GM12891 (cell line): Measurements from ENCODE around the gene BACE1. TPM values are rescaled to one million over a fixed set of nuclear protein-coding genes. Genes with fewer than 3 reads are reported as not detected.
A peak's percentile ranks its signal among the peaks of the same experiment; 100 is the strongest.

Source experiments
- DNase-seq: peaks from one replicate; pipeline ENCODE4 v3.0.0; 2011; ENCODE audit warnings: low spot score; ENCODE audit not compliant: insufficient read length
- FAIRE-seq: peaks from 2 replicates; lab custom pipeline; 2011; peaks lifted over from hg19 to GRCh38; lab: Jason Lieb, UNC
- PAX5 ChIP-seq: IDR thresholded peaks from 2 replicates; pipeline ENCODE4 v1.6.1; 2011; ENCODE audit warnings: low read length, moderate library complexity, mild to moderate bottlenecking; ENCODE audit not compliant: insufficient read depth, severe bottlenecking
- POLR2A ChIP-seq: IDR thresholded peaks from 2 replicates; pipeline ENCODE4 v1.6.1; 2011; ENCODE audit warnings: low read depth, low read length, control low read depth
- POLR2AphosphoS5 ChIP-seq: IDR thresholded peaks from 2 replicates; pipeline ENCODE4 v1.6.1; 2011; ENCODE audit warnings: low read depth, low read length, control low read depth
- POU2F2 ChIP-seq: IDR thresholded peaks from 2 replicates; pipeline ENCODE4 v1.6.1; 2011; ENCODE audit warnings: low read depth, mild to moderate bottlenecking, control low read depth, low read length, moderate library complexity
- SPI1 ChIP-seq: IDR thresholded peaks from 2 replicates; pipeline ENCODE4 v1.6.1; 2011; ENCODE audit warnings: low read depth, low read length, control low read depth
- TAF1 ChIP-seq: IDR thresholded peaks from 2 replicates; pipeline ENCODE4 v1.6.1; 2011; ENCODE audit warnings: low read depth, low read length, control low read depth
- polyA plus RNA-seq: library from polyadenylated mRNA; unstranded; fragments of >200 nt; gene quantifications from one replicate; pipeline ENCODE4 v1.2.1, GENCODE V29; 2012; ENCODE audit warnings: low read depth, missing spikeins, inconsistent platforms; ENCODE audit not compliant: missing spikeins

BACE1 gene
- polyA plus RNA-seq = 0.91 TPM

GRCh38 chr11:117316197-117316961 is at the start of gene BACE1:
Gene BACE1, minus strand, starts transcription at chr11:117316256. Its CDS starts 461 bp downstream, at chr11:117315795.
- no peak for FAIRE-seq
- no peak for DNase-seq
- TF ChIP-seq POLR2A = no peak
- TF ChIP-seq POU2F2 = no peak
- no peak for TF ChIP-seq POLR2AphosphoS5
- no peak for TF ChIP-seq SPI1
- TF ChIP-seq PAX5 = no peak
- TF ChIP-seq TAF1 = no peak

GRCh38 chr11:117361432-117361831 is 45.4 kb upstream of the BACE1 start:
- DNase-seq (no peak), FAIRE-seq (no peak)
- TF ChIP-seq PAX5 (no peak), POLR2AphosphoS5 (no peak), POU2F2 (no peak), POLR2A (no peak), SPI1 (no peak), TAF1 (no peak)

GRCh38 chr11:117356126-117356890 is 40.3 kb upstream of the BACE1 start:
- FAIRE-seq (no peak), DNase-seq (no peak)
- TF ChIP-seq POU2F2 = no peak
- no peak for TF ChIP-seq SPI1
- TF ChIP-seq TAF1 = no peak

- TF ChIP-seq POLR2AphosphoS5 (no peak), POLR2A (no peak)
- FAIRE-seq (no peak), DNase-seq (no peak)
Measured at GRCh38 chr11:117354550-117354949, 38.5 kb upstream of the BACE1 start.

GRCh38 chr11:117345039-117345438 is 29.0 kb upstream of the BACE1 start:
- FAIRE-seq = no peak
- no peak for TF ChIP-seq POLR2AphosphoS5
- no peak for TF ChIP-seq POU2F2
- no peak for DNase-seq

GRCh38 chr11:117337076-117337475 is 21.0 kb upstream of the BACE1 start:
- no peak for DNase-seq
- TF ChIP-seq POLR2A = no peak
- TF ChIP-seq SPI1 = no peak
- no peak for TF ChIP-seq TAF1
- FAIRE-seq = no peak

- DNase-seq (no peak), FAIRE-seq (peak; percentile 23)
- no peak for TF ChIP-seq POLR2AphosphoS5
- TF ChIP-seq SPI1 = no peak
- TF ChIP-seq POLR2A = no peak
- TF ChIP-seq POU2F2 = no peak
- no peak for TF ChIP-seq TAF1
- TF ChIP-seq PAX5 = no peak
Measured at GRCh38 chr11:117335399-117335798, 19.3 kb upstream of the BACE1 start.

GRCh38 chr11:117334896-117335295 is 18.8 kb upstream of the BACE1 start:
- no peak for DNase-seq
- FAIRE-seq = no peak
- no peak for TF ChIP-seq POU2F2
- TF ChIP-seq POLR2AphosphoS5 = no peak
- no peak for TF ChIP-seq POLR2A
- TF ChIP-seq PAX5 = no peak
- no peak for TF ChIP-seq SPI1
- no peak for TF ChIP-seq TAF1

GRCh38 chr11:117333917-117334316 is 17.9 kb upstream of the BACE1 start:
- DNase-seq (no peak), FAIRE-seq (peak; percentile 23)
- TF ChIP-seq SPI1 (no peak), POLR2AphosphoS5 (no peak), POU2F2 (no peak), TAF1 (no peak), PAX5 (no peak), POLR2A (no peak)

- DNase-seq (no peak), FAIRE-seq (no peak)
- TF ChIP-seq SPI1 = no peak
- TF ChIP-seq TAF1 = no peak
- TF ChIP-seq POU2F2 = no peak
- TF ChIP-seq PAX5 = no peak
- TF ChIP-seq POLR2A = no peak
- TF ChIP-seq POLR2AphosphoS5 = no peak
Measured at GRCh38 chr11:117332843-117333242, 16.8 kb upstream of the BACE1 start.
